Gastrocnemius medialis (tissue), 4 donors: ENCODE data around the gene FRAS1.

Experiments
- CTCF ChIP-seq, 5 experiments: fragments of 450-650 bp in 3 of 5; fragments of 200-600 bp in 2 of 5; sonication (generic) in 2 of 5; IDR thresholded peaks in 4 of 5; conservative IDR thresholded peaks in 1 of 5; 1 replicate in 4 of 5; 2 replicates in 1 of 5; pipeline ENCODE4 v1.5.1; 2016 to 2019; ENCODE audit warnings: antibody characterized with exemption in 5 of 5, mild to moderate bottlenecking in 3 of 5, moderate library complexity in 3 of 5
- POLR2A ChIP-seq, 2 donors: fragments of 450-650 bp; IDR thresholded peaks; one replicate each; pipeline ENCODE4 v1.6.1; 2017; ENCODE audit warnings: antibody characterized with exemption in 2 of 2, mild to moderate bottlenecking in 2 of 2, moderate library complexity in 2 of 2

GRCh38 chr4:78464265-78464664, 407.1 kb downstream of the FRAS1 start:
- TF ChIP-seq POLR2A (IDR thresholded peaks at IDR 0.05): no peak
- no peak for TF ChIP-seq CTCF (IDR thresholded peaks at IDR 0.05 in 4 of 5, conservative IDR thresholded peaks at IDR 0.05 in 1 of 5)
